AG09319 (cell line): ENCODE data around the gene AGRN.
"Not testable (repeated sequence)": the region's sequence is repeated elsewhere in the genome, so short reads cannot be mapped to it uniquely, and the experiment has no call there.

Source experiments
- DNase-seq: peaks from one replicate; pipeline ENCODE4 v3.0.0-alpha.2; 2010; ENCODE audit warnings: low read depth; ENCODE audit errors: extremely low read depth
- CTCF ChIP-seq: IDR thresholded peaks from 2 replicates; pipeline ENCODE4 v1.5.1; 2011; ENCODE audit warnings: low read depth, mild to moderate bottlenecking, inconsistent platforms, low read length, moderate library complexity

The AGRN gene

GRCh38 chr1:1052003-1052840, 32.3 kb downstream of the AGRN start:
- TF ChIP-seq CTCF: no peak

GRCh38 chr1:1053022-1053421, 33.1 kb downstream of the AGRN start:
- DNase-seq: no peak
- TF ChIP-seq CTCF: no peak

More at GRCh38 chr1:1052003-1052840, 32.3 kb downstream of the AGRN start:
- DNase-seq: no peak

- no peak for TF ChIP-seq CTCF
- no peak for DNase-seq
Measured at GRCh38 chr1:1053682-1054081, 33.8 kb downstream of the AGRN start.

- DNase-seq: no peak
- TF ChIP-seq CTCF: no peak
Measured at GRCh38 chr1:1054099-1054700, 34.3 kb downstream of the AGRN start.

- no peak for DNase-seq
- TF ChIP-seq CTCF: no peak
Measured at GRCh38 chr1:1054971-1055370, 35.1 kb downstream of the AGRN start.

GRCh38 chr1:1055841-1056736, 36.2 kb downstream of the AGRN start:
- DNase-seq: no peak
- no peak for TF ChIP-seq CTCF

- DNase-seq: not testable (repeated sequence)
Measured at GRCh38 chr1:1057769-1058087, 37.8 kb downstream of the AGRN start.
